NCI-H226 (cell line): ENCODE results near the gene AHSA1.
A peak's percentile ranks its signal among the peaks of the same experiment; 100 is the strongest.

Source experiments
- DNase-seq: peaks from one replicate; pipeline ENCODE4 v3.0.0-alpha.2; 2015

Gene AHSA1

DNA sequence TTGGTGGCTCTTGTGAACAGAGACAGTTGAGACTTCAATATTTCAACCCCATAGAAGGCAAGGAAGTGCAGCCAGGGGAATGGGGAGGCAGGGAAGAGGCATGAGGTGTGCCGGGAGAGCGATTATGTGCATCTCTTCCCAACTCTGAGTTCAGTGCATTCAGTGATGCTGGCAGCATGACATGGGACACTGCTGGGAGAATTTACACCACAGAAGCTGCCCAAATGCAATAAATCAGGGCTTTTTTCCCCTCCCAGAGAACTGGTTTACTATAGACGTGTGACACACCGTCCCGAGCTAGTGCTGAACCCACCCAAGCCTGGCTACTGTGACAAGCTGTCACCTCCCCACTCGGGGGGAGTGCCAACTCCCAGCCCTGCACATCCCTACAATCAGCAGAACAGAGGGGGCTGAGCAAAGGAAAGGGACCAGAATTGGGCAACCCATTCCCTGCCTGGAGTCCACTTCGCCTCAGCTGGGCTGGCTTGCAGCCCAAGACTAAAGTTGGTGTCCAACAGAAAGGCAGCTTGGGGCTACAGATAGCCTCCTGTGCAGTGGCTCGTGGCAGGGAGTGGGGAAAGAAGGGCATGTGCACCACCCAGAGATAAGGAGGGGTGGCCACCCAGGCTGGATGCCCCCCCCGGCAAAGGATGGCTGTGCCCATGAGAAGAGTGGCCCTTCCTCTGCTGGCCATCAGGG is 16.7 kb downstream of the AHSA1 start:
- no peak for DNase-seq

DNA sequence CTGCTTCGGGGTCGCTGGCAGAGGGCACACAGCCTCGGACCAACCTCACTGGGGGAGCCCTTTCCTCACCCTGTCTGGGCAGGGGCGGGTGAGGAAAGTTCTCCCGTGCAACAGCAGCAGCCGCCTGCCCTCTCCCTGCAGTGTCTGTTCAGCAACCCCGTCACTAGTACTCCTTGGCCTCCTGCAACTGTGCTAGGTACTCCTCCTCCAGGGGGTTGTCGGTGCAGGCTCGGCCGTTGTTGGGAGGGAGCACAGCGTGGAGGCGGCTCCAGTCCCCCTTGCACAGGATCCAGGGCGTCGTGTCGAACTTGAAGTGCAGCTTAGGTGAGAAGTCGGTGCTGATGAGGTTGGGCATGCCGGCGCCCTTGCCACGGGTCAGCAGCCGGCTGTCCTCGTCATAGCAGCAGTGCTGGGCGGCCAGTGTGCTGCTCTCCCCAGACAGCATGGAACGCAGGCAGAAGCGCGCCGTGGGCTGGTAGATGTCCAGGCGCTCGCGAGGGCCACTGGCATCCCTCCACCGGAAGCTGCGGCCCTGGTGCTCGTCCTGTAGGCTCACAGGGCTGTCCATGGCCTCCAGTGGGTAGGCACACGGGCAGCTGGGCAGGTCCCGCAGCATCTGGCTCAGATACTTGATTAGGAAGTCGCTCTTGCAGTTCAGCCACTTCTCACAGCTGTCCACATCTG is 17.7 kb downstream of the AHSA1 start:
- DNase-seq = no peak

DNA sequence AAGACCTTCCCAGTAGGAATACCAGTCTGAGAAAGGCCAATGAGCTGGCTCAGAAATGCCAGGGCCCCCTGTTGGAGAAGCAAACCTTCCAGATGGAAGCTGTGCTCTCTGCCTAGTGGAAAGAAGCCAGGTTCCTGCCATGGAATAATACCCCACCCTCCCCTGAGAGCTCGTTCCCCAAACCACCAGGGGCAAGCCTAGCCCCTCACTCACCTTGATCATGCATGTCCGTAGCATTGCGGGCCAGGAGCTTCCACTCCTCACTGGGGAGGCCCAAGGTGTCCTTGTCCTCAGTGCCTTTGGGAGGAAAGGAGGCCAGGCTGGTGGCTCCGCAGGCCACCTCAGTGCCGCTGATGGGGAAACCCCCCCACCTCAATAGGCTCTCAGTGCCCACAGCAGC is 20.1 kb downstream of the AHSA1 start:
- DNase-seq = no peak

DNA sequence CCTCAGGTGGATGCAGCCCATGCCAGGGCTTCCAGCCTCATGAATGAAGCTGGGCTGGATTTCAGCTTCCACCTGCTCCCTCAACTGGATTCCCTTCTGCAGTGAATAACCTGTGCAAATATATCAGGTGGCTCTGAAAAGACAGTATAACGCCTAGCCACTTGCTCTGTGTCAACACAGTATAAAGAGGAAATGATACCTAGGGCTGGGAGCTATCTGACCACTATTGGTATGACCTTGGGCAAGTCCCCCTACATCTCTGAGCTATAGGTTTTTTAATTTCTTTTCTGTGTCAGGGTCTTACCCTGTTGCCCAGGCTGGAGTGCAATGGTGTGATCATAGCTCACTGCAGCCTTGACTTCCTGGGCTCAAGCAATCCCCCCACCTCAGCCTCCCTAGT is 20.9 kb downstream of the AHSA1 start:
- DNase-seq = no peak

DNA sequence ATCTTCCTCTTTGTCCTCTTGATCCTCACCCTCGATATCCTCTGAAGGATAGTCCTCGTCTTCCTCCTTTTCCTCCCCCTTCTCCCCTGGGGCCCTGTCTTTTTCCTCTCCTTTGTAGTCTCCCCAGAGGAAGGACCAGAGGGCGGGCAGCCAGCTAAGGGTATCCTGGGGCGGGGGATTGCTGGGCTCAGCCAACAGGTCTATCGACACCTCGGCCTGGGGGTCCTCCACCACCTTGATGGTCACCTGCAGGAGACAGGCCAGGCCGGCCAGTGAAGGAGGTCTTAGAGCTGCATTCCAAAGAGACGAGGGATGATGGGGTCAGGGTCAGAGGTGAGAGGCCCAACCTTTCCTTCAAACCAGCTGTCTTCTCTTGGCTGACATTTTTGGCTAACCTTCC is 24.5 kb downstream of the AHSA1 start:
- DNase-seq = no peak

DNA sequence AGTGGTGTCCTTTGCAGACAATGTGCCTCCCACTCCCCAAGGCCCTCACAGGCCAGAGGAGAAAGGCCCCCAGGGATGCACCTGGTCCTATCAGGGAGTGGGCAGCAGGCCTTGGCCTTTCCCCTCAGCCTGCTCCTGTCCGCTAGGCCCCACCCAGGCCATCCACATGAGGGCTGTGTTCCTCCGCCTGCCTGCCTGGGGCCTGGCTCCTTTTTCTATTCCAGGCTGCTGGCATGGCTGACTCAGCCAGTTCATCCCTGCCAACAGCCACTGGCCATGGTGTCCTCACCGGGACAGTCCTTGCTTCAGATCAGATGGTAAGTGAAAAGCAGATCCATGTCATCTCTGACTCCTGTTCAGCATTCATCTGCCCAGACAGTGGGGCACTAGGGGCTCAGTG is 27.4 kb downstream of the AHSA1 start:
- DNase-seq = no peak

DNA sequence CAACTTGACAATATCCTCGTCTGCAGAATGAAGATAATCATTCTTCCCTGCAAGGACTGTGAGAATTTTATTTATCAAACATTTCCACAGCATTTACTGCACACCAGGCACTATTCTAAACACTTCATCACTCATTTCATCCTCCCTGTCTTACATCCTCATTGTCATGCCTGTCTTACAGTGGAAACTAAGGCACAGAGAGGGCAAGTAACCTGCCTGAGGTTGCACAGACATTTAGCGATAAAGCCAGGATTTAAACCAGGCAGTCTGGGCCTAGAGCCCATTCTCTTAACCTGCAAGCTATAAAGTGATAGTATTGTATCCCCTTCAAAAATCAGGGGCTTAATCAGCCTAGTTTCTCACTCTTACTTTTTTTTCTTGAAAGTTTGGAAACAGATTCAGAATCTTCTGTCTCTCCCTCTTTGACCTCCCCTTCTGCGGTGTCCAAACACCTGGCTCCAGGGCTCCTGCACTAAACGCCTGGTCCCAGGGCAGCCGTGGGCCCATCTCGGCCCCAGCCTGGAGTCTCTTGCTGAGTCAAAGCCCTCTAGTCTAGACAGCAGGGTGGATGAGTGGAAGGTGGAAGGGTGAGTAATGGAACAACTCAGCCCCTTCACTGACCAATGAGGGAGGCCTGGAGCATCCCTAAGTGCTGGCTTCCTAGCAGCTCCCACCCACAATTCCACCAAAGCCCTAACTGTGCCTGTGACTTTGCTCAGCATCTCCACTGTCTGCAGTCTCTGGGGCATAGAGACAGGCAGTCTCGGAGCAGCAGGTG is 28.2 kb downstream of the AHSA1 start:
- DNase-seq = peak; percentile 64

DNA sequence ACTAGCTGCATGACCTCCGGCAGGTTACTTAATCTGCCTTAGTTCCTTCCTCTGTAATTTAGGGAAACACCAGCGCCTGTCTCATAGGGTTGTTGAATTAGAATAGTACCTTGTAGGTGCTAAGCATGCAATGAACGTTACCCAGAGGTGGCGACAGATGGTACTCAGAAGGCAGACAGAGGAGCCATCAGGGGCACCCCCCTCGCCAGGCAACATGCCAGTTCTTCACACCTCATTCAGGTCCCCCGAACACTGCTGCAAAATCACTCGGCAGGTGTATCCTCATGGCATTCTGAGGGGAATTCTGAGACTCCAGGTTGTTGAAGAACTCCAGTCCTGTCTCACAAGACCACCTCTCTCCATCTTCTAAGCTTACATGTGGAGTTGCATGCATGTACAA is 30.7 kb downstream of the AHSA1 start:
- no peak for DNase-seq

DNA sequence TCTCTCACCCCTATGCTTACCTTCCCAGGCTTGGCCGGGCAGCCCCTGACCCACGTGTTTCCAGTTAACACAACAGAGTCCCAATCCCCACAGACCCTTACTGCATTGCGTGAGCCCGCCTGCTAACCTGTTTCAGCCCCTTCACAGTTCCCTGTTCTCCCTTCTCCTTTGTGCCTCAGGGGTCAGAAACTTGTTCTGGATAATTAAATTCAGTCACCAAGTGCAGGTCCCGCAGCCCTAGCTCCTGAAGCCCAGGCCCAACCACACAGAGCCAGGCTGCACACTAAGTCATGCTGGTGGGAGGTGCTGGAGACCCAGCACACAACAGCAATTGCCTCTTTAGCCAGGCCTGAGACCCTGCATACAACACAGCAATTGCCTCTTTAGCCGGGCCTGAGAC is 31.1 kb downstream of the AHSA1 start:
- no peak for DNase-seq

DNA sequence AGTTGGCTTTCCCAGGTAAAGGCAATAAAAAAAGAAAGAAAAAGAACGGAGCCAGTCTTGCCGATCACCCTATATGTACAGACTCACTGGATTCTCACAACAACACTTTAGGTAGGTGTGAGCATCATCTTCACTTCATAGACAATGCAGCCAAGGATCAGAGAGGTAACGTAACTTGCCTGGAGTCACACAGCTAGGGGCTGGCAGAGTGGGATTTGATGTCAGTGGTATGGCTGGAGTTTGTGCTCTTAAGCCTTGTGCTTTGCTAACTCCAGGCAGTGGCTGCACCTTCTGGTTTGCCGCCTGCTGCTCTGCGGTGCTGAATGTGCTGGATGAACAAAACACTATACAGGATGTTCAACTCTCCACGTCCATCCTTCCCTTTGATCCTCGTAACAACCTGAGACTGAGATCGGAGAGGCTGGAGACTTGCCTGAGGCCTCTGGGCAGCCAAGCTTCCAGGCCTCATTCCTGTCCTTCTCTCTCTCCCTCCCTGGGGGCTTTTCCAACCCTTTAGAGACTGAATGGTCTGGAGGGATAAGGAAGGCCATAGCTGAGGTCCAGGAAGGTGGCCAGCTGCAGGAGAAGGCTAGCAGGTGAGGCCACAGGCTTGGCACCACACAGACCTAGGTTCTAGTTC is 32.6 kb downstream of the AHSA1 start:
- no peak for DNase-seq

DNA sequence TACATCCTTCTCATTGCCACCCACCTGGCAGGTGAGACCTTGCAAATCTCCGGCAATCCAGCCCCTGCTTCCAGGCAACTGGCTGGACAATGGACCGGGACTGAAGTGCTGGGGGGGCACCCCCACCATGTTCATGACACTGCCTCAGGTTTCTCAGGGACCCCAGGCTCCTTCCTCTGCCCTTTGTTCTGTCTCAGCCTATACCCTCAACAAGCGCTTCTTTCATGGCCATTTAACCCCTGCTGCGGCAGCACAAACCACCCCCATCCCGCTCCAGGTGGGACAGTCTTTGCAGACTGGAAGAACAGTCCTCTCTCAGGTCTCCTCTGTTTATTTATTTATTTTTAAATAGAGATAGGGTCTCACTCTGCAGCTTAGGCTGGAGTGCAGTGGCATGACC is 33.2 kb downstream of the AHSA1 start:
- DNase-seq = no peak

DNA sequence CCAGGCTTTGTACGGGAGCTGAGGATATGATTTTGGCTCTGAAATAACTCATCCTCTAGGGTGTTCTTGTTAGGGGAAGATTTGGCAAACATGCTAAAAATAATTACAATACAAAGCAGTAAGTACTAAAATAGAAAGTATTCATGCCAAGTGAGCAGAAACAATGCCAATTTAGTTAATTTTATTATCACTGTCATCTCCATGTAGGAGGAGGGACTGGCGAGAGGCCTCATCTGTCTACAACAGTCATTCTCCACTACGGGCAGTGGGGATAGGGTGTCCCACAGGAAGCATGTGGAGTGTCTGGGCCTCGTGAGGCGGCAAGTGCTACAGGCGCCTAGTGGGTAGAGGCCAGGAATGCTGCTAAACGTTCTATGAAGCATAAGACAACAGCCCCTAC is 37.4 kb downstream of the AHSA1 start:
- no peak for DNase-seq

DNA sequence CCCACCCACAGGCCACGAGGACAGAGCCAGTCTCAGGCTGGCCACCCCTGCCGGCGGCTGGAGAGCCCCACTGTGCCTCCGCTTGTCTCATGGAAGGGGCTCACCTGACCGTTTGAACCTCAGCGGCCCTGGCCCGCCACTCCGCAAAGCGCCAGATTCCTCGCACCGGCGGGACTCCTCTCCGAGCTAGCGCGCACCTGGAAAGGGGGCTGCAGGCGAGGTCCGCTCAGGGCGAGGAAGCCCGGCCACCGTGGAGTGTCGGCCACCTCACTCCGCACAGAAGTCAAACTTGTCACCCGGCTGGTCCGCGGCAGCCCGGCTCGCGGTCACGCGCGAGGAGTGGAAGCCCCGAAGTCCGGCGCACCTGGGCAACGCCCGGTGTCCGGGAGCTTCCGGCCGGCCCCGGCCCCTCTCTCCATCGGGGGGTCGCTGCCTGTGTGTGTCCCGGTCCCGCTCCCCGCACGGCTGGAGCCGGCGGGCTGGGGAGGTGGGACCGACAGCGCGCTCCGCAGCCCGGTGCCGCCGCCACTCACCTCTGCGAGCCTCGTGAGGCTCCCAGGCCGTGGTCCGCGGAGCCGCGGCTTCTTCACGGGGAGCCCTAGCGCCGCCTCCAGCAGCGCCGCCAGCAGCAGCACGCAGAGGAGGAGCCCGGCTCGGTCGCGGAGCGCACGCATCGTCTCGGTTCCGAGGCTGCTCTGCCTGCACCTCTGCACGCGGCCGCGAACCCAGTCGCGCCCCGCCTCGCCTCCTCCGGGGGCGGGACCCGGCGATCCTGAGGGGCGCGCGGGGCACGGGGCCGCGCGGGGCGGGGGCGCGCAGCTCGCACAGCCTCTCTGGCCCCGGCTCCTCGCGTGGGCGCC is 40.5 kb downstream of the AHSA1 start, which contains the start of gene ISM2:
Gene ISM2 (minus strand): TSS at position 697 of the 860 bp plus-strand sequence. CDS start 23 bp downstream, at position 674.
- peak; percentile 45 for DNase-seq

DNA sequence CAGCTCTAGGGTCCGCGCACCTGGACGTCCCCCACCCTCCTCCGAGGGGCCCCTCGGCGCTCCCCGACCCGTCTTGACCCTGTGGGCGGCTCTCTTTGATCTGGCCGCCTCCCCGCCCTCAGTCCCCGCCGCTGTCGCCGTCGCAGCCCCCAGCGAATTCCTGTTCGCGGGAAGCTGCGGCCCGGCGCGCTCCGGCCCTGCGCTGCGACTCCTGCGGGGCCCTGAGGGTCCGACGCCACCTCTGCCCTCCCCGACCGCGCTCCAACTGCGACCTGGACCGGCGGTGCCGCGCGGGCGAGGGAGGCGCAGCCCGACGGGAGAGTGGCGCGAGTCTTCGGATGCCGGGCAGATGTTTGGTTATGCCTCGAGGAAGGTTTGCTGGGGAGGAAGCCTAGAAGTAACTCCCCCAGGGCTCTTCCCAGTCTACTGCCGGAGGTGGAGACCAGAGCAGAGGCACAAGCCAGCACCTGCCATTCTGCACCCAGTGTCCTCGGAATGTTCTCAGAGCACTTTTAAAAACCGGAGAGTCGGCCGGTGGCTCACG is 41.2 kb downstream of the AHSA1 start:
- DNase-seq = no peak

DNA sequence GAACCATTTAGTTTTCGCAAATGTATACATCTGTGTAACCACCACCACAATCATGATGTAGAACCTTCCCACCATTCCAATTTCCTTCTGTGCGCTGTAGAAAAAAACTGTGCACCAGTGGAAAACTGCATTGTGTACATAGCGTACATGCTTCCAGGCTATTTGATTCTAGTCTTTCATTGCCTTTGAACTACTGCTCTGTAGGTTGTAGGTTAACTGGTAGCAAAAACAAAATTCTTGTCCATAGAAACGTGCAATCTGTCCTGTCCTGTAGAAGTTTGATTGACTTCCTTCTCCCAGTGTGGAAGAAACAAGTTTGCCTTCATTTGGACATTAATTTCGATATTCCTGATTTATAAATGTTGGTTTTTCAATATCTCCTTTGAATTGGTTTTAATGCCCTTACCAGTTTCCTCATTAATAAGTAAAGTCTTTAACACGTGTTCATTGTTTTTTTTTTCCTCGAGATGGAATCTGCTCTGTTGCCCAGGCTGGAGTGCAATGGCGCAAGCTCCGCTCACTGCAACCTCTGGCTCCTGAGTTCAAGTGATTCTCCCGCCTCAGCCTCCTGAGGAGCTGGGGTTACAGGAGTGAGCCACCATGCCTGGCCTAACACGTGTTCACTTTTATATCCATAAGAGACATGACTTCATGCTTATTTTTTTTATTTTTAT is 44.4 kb downstream of the AHSA1 start:
- DNase-seq = no peak

DNA sequence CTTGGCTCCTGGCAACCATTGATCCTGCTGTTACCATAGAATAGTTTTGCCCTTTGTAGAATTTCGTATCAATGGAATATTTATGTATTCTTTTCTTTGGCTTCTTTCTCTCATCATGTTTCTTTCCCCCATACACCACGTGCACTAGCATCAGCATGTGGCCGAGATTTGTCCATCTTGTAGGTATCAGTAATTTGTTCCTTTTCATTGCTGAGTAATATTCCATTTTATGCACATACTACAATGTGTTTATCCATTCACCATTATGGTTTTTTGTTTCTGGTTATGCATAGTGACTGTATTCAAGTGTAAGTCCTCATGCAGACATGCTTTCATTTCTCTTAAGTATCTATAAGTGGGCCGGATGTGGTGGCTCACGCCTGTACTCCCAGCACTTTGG is 45.2 kb downstream of the AHSA1 start:
- no peak for DNase-seq

DNA sequence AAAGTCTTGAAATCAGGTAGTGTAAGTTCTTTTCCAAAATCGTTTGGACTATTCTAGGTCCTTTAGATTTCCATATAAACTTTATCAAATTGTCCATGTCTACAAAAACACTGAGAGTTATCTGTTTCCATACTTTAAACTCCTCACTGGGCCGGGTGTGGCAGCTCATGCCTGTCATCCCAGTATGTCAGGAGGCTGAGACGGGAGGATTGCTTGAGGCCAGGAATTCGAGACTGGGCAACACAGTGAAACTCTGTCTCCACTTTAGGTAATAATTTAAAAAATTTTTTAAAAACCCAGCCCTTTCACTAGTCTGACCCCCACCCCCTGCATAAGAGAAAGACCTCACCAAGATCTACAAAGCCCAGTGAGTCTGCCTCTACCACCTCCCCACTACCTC is 47.1 kb downstream of the AHSA1 start:
- no peak for DNase-seq

DNA sequence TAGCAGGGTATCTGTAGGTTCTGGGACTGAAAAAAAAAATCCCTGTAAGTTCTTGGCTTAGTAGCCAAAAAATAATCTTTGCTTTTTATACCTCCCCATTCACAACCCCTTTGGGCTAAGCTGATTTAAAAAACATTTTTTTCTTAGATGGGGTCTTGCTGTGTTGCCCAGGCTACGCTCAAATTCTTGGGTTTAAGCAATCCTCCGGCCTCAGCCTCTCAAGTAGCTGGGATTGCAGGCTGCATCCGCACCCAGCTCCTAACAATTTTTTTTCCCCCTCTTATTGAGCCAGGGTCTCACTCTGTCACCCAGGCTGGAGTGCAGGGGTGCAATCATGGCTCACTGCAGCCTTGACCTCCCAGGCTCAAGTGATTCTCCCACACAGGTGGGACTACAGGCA is 49.9 kb downstream of the AHSA1 start:
- no peak for DNase-seq

DNA sequence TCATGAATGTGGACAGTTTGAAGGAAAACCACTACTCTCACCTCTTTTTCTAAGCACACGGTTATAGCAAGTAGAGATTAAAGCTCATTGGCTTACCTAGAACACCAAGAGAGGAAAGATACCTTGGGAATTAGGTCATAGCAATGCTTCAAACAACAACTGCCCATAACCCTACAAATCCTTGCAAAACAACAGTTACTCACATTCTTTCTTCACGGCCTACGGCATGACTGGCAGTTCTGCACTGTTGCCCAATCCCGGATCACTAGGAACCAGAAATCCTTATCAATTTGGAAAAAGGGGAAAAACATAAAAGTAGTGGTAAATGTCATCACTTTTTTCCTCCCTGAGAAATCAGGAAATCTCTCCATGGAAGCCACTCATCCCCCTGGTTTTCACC is 50.4 kb downstream of the AHSA1 start:
- peak; percentile 92 for DNase-seq

DNA sequence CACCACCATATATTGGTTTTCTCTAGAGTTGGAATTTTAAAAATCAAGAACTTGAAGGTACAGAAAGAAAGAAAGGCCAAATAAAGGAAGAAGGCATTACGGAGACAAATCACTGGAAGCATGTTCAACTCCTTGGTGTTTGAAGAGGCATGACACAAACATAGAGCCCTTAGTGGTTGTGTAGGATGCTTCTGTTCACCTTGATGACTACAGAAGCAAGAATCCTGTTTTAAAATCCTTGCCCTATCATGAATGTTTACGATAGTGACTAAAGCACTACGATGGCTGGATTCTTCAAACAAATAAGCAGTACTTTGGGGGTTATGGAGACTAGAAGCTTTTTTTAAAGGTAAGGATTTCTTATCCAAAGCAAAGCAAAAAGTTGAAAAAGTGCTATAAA is 51.0 kb downstream of the AHSA1 start:
- DNase-seq = no peak

DNA sequence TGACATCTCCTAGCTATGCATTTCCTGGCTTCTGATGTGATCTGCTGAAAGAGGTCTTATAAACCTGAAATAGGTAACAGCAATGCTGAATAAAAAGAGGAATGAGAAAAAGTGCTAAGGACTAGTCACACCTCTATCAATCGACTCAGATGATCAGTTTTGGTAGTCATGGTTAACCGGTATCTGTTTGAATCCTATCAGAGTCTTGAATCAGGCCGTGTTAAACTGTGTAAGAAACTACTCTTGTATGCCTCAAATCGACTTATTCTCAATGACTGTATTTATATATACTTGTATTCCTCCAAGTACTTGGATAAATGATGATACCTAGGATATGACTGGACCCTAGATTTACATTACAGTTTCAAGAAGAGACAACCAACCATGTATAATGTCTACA is 51.5 kb downstream of the AHSA1 start:
- no peak for DNase-seq
